ENCODE results near the gene GSTP1.

Gene GSTP1

GRCh38 chr11:67630228-67630942, 46.8 kb downstream of the GSTP1 start:
- no peak for DNase-seq (ENCODE audit: low spot score)

- no peak for DNase-seq (ENCODE audit: low spot score)
Observed at GRCh38 chr11:67630943-67631331, 47.3 kb downstream of the GSTP1 start.

GRCh38 chr11:67631411-67631810, 47.8 kb downstream of the GSTP1 start:
- peak; percentile 60 for DNase-seq (ENCODE audit: low spot score)

DNA sequence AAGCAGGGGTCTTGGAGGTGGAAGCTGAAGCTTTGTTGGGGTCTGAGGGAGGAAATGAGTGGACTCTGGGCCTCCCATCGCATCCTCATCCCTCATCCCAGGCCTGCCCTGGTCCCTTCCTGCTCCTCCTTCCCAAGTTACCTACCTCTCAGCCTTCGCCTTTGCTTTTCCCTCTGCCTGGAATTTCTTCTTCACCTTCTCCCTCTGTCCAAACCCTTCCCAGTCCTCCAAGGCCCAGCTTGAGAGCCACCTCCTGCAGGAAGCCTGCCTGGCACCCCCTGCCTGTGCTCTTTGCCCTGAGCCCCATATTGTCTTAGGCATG, 48.2 kb downstream of the GSTP1 start:
- peak; percentile 46 for DNase-seq (ENCODE audit: low spot score)

- DNase-seq (ENCODE audit: low spot score) = no peak
Observed at GRCh38 chr11:67632175-67632981, 48.8 kb downstream of the GSTP1 start.

DNA sequence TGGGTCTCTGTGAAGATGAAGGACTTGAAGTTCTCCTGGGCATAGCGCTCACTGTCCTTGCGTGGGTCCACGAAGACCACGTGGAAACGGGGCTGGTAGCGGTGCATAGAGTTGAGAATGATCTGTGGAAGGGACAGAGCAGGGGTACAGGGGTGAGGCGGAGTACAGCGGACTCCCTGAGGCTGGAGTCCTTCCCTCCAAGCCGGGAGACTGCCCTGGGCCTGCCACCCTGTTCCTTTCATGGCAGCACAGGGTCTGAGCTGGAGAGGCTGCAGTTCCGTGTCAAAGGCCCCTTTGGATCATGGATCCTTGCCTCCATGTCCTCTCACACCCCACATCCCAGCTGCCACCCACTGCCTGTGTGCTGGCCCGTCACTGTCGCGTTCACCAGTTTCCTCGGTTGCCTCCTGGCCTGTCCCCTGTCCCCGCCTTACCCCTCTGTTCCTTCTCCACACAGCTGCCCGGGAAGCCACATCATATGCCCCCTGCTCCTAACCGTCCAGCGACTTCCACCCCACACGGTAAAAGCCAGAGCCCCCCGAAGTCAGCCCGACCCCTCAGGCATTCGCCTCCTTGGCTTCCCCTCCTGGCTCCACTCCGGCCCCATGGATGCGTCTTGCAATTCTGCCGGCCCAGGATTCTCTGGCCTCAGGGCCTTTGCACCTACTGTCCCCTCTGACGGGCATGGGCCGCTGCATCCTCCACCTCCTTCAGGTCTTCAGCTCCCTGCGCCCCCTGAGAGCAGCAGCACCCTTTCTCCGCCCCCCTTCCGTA, 49.6 kb downstream of the GSTP1 start:
- peak; percentile 45 for DNase-seq (ENCODE audit: low spot score)

DNA sequence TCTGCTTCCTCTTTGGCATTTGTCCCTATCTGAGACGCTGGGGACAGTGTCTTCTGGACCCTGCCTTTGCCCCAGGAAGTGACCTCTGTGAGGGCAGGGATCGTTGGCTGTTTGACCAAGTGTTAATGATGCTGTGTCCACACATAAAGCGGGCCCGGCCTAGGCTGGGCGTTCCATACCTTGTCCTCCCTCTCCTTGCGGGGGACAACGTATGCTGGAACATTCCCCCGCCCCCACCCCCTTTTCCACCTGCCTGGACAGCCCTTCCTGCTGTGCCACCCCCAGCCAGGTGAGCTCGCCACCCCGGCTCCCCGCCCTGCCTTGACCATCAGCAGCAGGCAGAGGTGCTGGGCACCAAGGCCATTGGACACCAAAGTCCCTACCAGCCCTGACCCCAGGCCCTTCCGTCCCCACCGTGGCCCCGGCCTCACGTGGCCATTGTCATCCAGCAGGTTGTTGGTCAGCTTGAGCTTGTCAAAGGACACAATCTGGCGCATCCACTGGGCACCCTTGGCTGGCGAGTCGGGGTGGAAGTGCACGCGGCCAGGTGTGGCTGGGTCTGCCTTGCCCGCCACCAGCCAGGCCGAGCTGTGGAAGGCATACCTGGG, 50.2 kb downstream of the GSTP1 start:
- peak; percentile 63 for DNase-seq (ENCODE audit: low spot score)

- DNase-seq (ENCODE audit: low spot score) = peak; percentile 55
Observed at GRCh38 chr11:67634366-67635230, 51.0 kb downstream of the GSTP1 start.

- DNase-seq (ENCODE audit: low spot score) = no peak
Observed at GRCh38 chr11:67635231-67635521, 51.6 kb downstream of the GSTP1 start.

Data from left forelimb (tissue), 1 donor.